ENCODE results near the gene GPRC5B. TPM values are rescaled to one million over a fixed set of nuclear protein-coding genes. Genes with fewer than 3 reads are reported as not detected.

The GPRC5B gene
- total RNA-seq, 1 donor from 2014 or later = 11.2 TPM

GRCh38 chr16:19863990-19864389, 20.7 kb downstream of the GPRC5B start:
- TF ChIP-seq, protein P1, sequence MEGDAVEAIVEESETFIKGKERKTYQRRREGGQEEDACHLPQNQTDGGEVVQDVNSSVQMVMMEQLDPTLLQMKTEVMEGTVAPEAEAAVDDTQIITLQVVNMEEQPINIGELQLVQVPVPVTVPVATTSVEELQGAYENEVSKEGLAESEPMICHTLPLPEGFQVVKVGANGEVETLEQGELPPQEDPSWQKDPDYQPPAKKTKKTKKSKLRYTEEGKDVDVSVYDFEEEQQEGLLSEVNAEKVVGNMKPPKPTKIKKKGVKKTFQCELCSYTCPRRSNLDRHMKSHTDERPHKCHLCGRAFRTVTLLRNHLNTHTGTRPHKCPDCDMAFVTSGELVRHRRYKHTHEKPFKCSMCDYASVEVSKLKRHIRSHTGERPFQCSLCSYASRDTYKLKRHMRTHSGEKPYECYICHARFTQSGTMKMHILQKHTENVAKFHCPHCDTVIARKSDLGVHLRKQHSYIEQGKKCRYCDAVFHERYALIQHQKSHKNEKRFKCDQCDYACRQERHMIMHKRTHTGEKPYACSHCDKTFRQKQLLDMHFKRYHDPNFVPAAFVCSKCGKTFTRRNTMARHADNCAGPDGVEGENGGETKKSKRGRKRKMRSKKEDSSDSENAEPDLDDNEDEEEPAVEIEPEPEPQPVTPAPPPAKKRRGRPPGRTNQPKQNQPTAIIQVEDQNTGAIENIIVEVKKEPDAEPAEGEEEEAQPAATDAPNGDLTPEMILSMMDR (IDR thresholded peaks at IDR 0.05; ENCODE audit: insufficient read depth, low read length, poor library complexity, severe bottlenecking) = no peak
- DNase-seq (ENCODE audit: low read depth) = no peak
- H3K27me3 ChIP-seq (ENCODE audit: control insufficient read depth, insufficient read depth, low read length) = no peaks in the 10 kb centered on the region
- H3K36me3 ChIP-seq (ENCODE audit: control insufficient read depth, insufficient read depth, low read length) = no peaks in the 10 kb centered on the region
- no peak overlapping the region for H3K4me3 ChIP-seq (ENCODE audit: low read depth, low read length)

DNA sequence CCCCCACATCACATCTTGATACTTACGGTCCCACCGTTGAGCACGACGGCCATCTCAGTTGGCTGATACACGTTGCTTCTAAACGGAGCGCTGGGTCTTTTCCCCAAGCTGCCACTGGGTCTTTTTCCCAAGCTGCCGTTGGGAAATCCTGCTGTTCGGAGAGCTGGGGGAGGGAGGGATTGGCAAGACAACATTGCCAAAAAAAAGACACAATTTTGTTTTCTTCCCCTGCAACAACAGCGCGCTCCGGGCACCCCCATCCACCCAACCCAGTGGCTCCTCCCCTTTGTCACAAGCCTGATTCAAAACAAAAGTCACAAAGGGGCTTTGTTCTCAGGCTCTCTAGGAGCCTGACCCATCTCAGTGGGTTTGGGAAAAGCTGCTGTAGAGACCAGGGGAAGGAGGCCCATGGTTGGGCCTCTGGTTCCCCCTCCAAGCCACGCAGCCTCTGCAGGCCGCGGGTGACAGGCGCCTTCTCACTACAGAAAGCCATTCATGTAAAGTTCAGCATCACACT, 22.8 kb downstream of the GPRC5B start:
- TF ChIP-seq, protein P1 (IDR thresholded peaks at IDR 0.05; ENCODE audit: insufficient read depth, low read length, poor library complexity, severe bottlenecking) = no peak
- H3K27me3 ChIP-seq (ENCODE audit: control insufficient read depth, insufficient read depth, low read length) = no peaks in the 10 kb centered on the region
- no peak for DNase-seq (ENCODE audit: low read depth)
- no peak overlapping the region for H3K4me3 ChIP-seq (ENCODE audit: low read depth, low read length)
- H3K36me3 ChIP-seq (ENCODE audit: control insufficient read depth, insufficient read depth, low read length) = no peaks in the 10 kb centered on the region

- H3K36me3 ChIP-seq (ENCODE audit: control insufficient read depth, insufficient read depth, low read length) = no peaks in the 10 kb centered on the region
- TF ChIP-seq, protein P1 (IDR thresholded peaks at IDR 0.05; ENCODE audit: insufficient read depth, low read length, poor library complexity, severe bottlenecking) = no peak
- no peak for DNase-seq (ENCODE audit: low read depth)
- H3K27me3 ChIP-seq (ENCODE audit: control insufficient read depth, insufficient read depth, low read length) = no peaks in the 10 kb centered on the region
- no peak overlapping the region for H3K4me3 ChIP-seq (ENCODE audit: low read depth, low read length)
Measured at GRCh38 chr16:19861133-19861532, 23.5 kb downstream of the GPRC5B start.

GRCh38 chr16:19860166-19861041, 24.2 kb downstream of the GPRC5B start:
- Histone ChIP-seq H3K4me3 (ENCODE audit: low read depth, low read length) (no peak overlapping the region), H3K36me3 (ENCODE audit: control insufficient read depth, insufficient read depth, low read length) (no peaks in the 10 kb centered on the region), H3K27me3 (ENCODE audit: control insufficient read depth, insufficient read depth, low read length) (no peaks in the 10 kb centered on the region)
- TF ChIP-seq, protein P1 (IDR thresholded peaks at IDR 0.05; ENCODE audit: insufficient read depth, low read length, poor library complexity, severe bottlenecking) = no peak
- DNase-seq (ENCODE audit: low read depth) = peak; percentile 92

DNA sequence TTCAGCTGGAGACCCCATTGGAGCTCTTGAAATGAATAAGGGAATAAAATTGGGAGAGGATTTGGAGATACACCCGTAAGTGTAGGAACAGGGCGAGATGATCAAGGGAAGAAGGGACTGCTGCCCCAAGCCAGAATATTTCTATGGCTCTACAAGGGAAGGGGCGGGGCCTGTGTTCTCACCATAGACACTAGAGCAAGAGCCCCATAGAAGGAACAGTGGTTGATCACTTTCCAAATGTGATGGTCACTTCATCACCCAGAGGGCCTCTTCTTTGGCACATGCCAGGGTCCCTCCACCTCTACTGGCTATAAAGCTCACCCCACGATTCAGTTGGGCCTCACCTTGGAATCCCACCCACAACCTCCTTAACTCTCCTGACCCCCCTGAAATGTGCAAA, 25.0 kb downstream of the GPRC5B start:
- no peak overlapping the region for H3K4me3 ChIP-seq (ENCODE audit: low read depth, low read length)
- TF ChIP-seq, protein P1 (IDR thresholded peaks at IDR 0.05; ENCODE audit: insufficient read depth, low read length, poor library complexity, severe bottlenecking) = no peak
- DNase-seq (ENCODE audit: low read depth) = no peak
- no peaks in the 10 kb centered on the region for H3K36me3 ChIP-seq (ENCODE audit: control insufficient read depth, insufficient read depth, low read length)
- no peaks in the 10 kb centered on the region for H3K27me3 ChIP-seq (ENCODE audit: control insufficient read depth, insufficient read depth, low read length)

Data from kidney epithelial cell (primary cell).